ENCODE measurements around the gene EIF6.

- TF ChIP-seq CTCF (IDR thresholded peaks at IDR 0.05) = no peak
- no peak for TF ChIP-seq POLR2A (IDR thresholded peaks at IDR 0.05)
Measured at GRCh38 chr20:35246723-35247122, 37.8 kb downstream of the EIF6 start.

Data from esophagus squamous epithelium (tissue), 4 donors.